Psoas muscle (tissue), 8 donors: Measurements from ENCODE around the gene SLC25A48. TPM values are rescaled to one million over a fixed set of nuclear protein-coding genes. Genes with fewer than 3 reads are reported as not detected.

ENCODE experiments used
- ATAC-seq, 4 donors: fragments of 200-7000 bp; cut with Tn5 transposase; one replicate each; pipeline ENCODE4 v1.9.1; 2020; ENCODE audit warnings: moderate library complexity in 3 of 4, mild to moderate bottlenecking in 2 of 4
- DNase-seq, 2 donors: peaks; one replicate each; pipeline ENCODE4 v3.0.0-alpha.2; 2020
- H3K27ac ChIP-seq: fragments of 200-600 bp; one replicate; pipeline ENCODE4 v1.8.0; 2022
- H3K27me3 ChIP-seq, 3 donors: fragments of 200-600 bp in 1 of 3; one replicate each; pipeline versions ENCODE4 v1.6.1 to v1.8.0; 2013 to 2022; ENCODE audit warnings: low read length in 2 of 3, mild to moderate bottlenecking in 2 of 3, moderate library complexity in 1 of 3; ENCODE audit not compliant: insufficient read depth in 3 of 3
- H3K36me3 ChIP-seq, 2 donors: fragments of 200-600 bp in 1 of 2; one replicate each; pipeline versions ENCODE4 v1.6.1 to v1.8.0; 2013 to 2022; ENCODE audit warnings: low read depth in 1 of 2, mild to moderate bottlenecking in 1 of 2, moderate library complexity in 1 of 2; ENCODE audit not compliant: insufficient read depth in 1 of 2
- H3K4me1 ChIP-seq: fragments of 200-600 bp; one replicate; pipeline ENCODE4 v1.8.0; 2022
- H3K4me3 ChIP-seq: fragments of 200-600 bp; one replicate; pipeline ENCODE4 v1.8.0; 2022; ENCODE audit warnings: mild to moderate bottlenecking
- H3K9me3 ChIP-seq: fragments of 200-600 bp; one replicate; pipeline ENCODE4 v1.8.0; 2022
- WGBS, 3 donors: extraction: QIAGEN DNeasy Blood & Tissue Kit; methylation state at CpG; one replicate each; pipeline versions ENCODE4 v1.1.6 to v1.1.7; 2013; 5-methylcytosine and 5-hydroxymethylcytosine counted together
- intact Hi-C, 2 donors: fragments of 100-400 bp; cut with DNase I; formaldehyde crosslinking; loops; one replicate each; pipeline versions ENCODE4 v1.11.0 to v1.14.2; 2022
- polyA plus RNA-seq, 3 donors: library from polyadenylated mRNA; stranded (reverse); fragments of 200-250 nt; gene quantifications; one replicate each; pipeline ENCODE4 v1.2.3, GENCODE V29; 2013
- total RNA-seq, 4 donors: library from RNA; stranded (reverse); fragmentation: NEBNext Ultra II Directional in 2 of 4; extraction: Animal tissue kit (Norgen Biotek cat#: 25700) in 2 of 4; gene quantifications; one replicate each; pipeline versions ENCODE4 v1.2.1 to v1.2.4, GENCODE V29; 2021 to 2023
- TF ChIP-seq, protein P1 (sequence below): fragments of 200-600 bp; IDR thresholded peaks from one replicate; pipeline ENCODE4 v1.8.0; 2022; ENCODE audit warnings: antibody characterized with exemption
- donor health status: healthy with polysubstance abuse.
- donor health status: DM: no; HTN: no; CAD: no; lungs with moderate emphysema.
- donor health status: Bipolar disorder and iron deficiency.
- donor health status: healthy.
- donor health status: DM: yes; HTN: yes; CAD: no.
- donor health status: DM: no; HTN: no; CAD: no.
- donor health status: DM: no; HTN: no; CAD: no.
- donor health status: DM: yes; HTN: yes; CAD: no.

The SLC25A48 gene
- total and polyA plus RNA-seq, 7 donors: 1.7 to 9.6 (median 5.6) TPM; not detected in 1

DNA sequence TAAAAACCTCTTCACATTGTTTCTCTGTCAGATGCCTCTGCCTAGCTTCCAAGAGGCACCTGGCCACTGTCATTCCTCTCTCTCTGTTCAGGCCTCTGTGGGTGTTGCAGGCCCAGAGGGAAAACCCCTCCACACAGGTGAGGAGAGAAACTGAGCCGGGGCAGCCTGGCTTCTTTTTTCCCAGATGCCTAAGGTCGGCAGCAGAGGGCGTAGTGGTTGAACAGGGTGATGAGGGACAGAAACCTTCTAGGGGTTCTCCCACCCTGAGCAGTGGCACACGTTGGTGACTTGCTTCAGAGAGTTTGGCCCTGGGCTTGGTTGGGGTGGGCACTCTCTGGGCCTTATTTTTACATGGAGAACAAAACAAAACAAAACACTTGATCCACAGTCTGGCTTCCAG, 49.0 kb downstream of the SLC25A48 start:
- DNase-seq: no peak
- H3K4me3 ChIP-seq: no peak overlapping the region
- ATAC-seq: no peak
- TF ChIP-seq, protein P1, sequence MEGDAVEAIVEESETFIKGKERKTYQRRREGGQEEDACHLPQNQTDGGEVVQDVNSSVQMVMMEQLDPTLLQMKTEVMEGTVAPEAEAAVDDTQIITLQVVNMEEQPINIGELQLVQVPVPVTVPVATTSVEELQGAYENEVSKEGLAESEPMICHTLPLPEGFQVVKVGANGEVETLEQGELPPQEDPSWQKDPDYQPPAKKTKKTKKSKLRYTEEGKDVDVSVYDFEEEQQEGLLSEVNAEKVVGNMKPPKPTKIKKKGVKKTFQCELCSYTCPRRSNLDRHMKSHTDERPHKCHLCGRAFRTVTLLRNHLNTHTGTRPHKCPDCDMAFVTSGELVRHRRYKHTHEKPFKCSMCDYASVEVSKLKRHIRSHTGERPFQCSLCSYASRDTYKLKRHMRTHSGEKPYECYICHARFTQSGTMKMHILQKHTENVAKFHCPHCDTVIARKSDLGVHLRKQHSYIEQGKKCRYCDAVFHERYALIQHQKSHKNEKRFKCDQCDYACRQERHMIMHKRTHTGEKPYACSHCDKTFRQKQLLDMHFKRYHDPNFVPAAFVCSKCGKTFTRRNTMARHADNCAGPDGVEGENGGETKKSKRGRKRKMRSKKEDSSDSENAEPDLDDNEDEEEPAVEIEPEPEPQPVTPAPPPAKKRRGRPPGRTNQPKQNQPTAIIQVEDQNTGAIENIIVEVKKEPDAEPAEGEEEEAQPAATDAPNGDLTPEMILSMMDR: no peak
- WGBS, 3 donors: 60 to 66% (median 65%) methylated on average over 4 of the region's 4 CpGs
- no peaks in the 10 kb centered on the region for H3K27me3 ChIP-seq
- intact Hi-C loops: no loop called here
- no peak overlapping the region for H3K27ac ChIP-seq
- no peaks in the 10 kb centered on the region for H3K9me3 ChIP-seq
- peaks cover 9% of the 10 kb centered on the region for H3K4me1 ChIP-seq
- H3K36me3 ChIP-seq: no peaks in the 10 kb centered on the region

DNA sequence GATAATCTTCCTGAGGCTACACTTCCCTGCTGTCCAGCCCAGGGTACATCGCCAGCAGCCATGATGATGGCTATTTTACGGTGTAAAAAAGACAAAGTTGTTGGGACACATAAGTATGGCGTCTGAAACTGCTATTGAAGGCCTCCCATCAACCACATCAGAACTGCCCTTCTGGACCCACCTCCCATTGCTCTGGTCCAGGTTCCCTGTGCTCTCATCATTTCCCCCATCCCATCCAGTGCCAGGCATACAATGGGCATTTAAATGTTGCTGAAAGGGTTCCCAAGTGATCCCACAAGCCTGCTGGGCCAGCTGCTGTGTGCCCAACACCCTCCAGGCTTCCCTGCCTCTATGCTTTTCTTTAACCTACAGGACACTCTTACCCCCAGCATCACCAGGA, 50.6 kb downstream of the SLC25A48 start:
- intact Hi-C loops: loop anchor here in 1 of 2 donors (5.0 kb wide), 1 partner anchor 177 kb away; no protein-coding TSS in a partner anchor
- 90 to 94% (median 93%) methylated on average over 3 of the region's 3 CpGs for WGBS, 3 donors
- H3K36me3 ChIP-seq: no peaks in the 10 kb centered on the region
- H3K27ac ChIP-seq: no peak overlapping the region
- ATAC-seq (no peak), DNase-seq (no peak)
- TF ChIP-seq, protein P1: no peak
- H3K4me1 ChIP-seq: no peaks in the 10 kb centered on the region
- H3K9me3 ChIP-seq: no peaks in the 10 kb centered on the region
- no peak overlapping the region for H3K4me3 ChIP-seq
- no peaks in the 10 kb centered on the region for H3K27me3 ChIP-seq

DNA sequence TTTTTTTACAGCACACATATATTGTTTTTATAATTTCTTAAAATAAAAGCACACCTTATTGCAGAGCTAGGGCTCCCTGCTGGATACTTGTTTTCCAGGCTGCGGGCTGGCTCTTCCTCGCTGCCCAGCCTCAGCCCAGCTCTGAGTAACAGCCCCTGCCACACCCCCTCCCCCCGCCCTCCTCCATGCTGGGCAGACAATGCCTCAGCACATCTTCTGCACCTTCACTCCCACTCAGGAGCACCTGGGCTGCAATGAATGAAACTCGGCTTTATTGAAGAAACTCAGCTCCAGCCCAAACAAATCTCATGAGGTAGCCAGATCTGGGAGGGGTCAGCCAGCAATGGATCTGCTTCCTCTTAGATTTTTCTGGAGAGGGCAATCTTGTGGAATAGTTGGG, 51.7 kb downstream of the SLC25A48 start:
- ATAC-seq: no peak
- no peak overlapping the region for H3K4me3 ChIP-seq
- TF ChIP-seq, protein P1: no peak
- 38 to 64% (median 47%) methylated on average over 4 of the region's 4 CpGs for WGBS, 3 donors
- H3K36me3 ChIP-seq: no peaks in the 10 kb centered on the region
- H3K4me1 ChIP-seq: no peaks in the 10 kb centered on the region
- DNase-seq: no peak
- no peak overlapping the region for H3K27ac ChIP-seq
- no peaks in the 10 kb centered on the region for H3K9me3 ChIP-seq
- intact Hi-C loops: loop anchor here in 1 of 2 donors (5.0 kb wide), 1 partner anchor 176 kb away; no protein-coding TSS in a partner anchor
- no peaks in the 10 kb centered on the region for H3K27me3 ChIP-seq

DNA sequence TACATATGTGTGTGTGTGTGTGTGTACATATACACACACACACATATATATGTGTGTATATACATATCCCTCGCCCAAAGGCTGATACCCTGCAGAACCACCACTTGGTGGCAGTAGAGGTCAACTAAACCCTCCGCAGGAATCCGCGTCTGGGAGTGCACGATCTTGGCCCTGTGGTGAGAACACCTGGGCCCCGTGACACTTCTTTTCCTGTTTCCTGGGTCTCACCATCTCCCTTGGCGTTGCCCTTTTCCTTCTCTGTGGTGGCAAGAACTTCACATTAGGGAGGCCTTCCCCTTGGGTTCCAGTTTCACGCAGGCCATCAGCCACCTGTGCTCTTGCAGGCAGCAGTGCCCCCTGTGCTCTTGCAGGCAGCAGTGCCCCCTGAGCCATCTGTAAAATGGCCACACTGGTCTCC, 53.0 kb downstream of the SLC25A48 start:
- ATAC-seq: peak; percentile 83 to 94 (median 92)
- Histone ChIP-seq H3K27me3 (no peaks in the 10 kb centered on the region), H3K4me3 (no peak overlapping the region), H3K9me3 (no peaks in the 10 kb centered on the region), H3K4me1 (no peaks in the 10 kb centered on the region), H3K27ac (no peak overlapping the region), H3K36me3 (no peaks in the 10 kb centered on the region)
- peak; percentile 35 to 58 for DNase-seq
- intact Hi-C loops: loop anchor here in 1 of 2 donors (1.0 to 5.0 kb wide), 3 partner anchors 175 to 325 kb away; no protein-coding TSS in a partner anchor
- TF ChIP-seq, protein P1: peak; percentile 91
- WGBS, 3 donors: 9 to 15% (median 14%) methylated on average over 8 of the region's 8 CpGs
